ENCODE data around the gene CACNA1A.

Gene CACNA1A

DNA sequence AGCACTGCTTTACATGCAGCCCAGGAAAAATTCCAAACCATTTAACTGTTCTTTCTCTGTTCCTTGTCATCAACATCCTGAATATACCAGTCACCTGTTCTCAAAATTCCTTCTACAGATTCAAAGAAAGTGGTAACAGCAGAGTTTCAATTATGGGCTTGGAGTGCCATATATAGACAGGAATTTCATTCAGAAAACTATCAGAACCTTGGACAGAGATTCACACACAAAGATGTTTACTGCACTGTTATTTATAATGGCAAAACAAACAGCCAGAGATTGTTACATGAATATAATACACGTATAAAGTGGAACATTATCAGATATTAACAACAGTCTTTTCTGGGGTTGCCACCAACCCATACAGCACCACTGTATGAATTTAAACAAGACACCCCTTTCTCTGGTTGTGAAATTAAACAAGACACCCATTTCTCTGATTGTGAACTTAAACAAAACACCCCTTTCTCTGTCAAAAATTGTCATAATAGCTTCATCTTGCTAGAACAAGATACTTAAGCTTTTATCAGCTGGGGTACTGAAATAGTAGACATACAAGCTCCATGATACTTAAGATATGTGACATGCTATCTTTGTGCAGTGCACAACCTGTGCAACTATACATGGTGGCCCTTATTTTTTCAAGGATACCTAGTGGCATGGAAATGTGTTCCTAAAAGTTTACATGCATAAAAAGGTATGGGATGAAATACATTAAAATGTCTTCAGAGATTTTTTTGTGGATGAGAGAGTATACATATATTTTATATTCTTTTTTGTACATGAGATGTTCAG, 12.6 kb downstream of the CACNA1A start:
- no peak for DNase-seq

DNA sequence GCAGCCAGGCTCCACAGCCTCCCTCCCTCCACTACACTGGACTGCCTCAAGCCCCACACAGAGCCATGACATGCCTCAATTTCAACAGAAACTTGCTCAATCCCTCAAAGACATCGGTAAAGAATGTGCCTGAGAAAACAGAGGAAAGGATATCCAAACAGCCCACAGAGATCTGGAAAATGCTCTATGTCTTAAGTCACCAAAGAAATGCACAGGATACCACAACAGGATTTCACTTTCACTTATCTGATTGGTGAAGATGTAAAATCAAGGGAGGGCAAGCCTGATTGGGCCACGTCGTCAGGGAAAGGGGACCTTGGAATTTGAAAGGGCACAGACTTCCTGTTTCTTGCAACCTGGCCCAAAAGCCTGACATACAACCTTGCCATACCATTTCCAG, 14.2 kb downstream of the CACNA1A start:
- no peak for DNase-seq

DNA sequence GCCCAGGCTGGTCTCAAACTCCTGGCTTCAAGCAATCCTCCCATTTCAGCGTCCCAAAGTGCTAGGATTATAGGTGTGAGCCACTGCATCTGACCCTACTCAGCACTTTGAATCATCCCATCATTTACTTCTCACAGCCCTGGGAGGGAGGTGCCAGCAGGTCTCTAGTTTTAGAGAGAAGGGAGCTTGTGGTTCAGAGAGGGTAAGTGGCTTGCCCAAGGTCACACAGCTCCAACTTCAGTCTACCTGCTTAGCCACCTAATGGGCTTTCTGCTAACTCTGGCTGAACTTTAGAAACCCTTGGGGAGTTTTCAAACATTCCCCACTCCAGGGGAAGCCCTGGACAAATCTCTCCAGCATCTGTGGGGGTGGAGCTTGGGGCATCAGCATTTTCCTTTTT, 18.3 kb downstream of the CACNA1A start:
- no peak for DNase-seq

DNA sequence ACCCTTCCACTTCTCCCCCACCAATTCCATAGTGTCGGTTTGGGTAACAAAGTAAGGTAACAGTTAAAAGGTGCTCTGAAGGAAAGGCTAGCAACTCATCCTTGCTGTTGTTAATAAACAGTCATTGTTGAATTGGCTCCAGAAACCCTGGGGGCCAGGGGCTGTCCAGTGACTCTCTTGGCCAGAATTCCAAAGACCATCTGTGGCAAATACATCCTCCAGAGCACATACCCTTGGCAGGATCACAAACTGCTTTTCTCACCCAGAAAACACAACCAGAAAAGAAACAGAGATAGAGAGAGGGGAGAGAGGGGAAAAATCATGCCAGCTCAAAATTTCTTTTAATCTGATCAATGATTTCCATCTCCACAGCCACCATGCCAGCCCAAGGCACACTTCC, 22.1 kb downstream of the CACNA1A start:
- no peak for DNase-seq

DNA sequence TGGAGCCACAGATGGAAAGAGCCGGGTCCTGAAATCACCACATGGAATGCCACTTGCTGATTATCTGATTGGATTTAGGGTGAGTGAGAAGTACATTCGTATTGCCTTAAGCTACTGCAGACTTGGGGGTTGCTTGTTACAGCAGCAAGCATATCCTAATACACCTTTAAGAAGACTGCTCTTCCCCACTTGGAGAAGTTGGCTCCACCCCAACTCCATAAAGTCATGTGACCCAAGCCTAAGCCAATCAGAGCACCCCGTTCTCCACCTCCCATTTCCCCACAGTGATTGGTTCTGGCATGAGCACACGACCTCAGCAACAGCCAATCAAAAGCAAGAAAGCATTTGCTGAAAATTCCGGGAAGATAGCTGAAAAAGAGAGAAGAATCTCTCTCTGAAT, 23.1 kb downstream of the CACNA1A start:
- DNase-seq = no peak

DNA sequence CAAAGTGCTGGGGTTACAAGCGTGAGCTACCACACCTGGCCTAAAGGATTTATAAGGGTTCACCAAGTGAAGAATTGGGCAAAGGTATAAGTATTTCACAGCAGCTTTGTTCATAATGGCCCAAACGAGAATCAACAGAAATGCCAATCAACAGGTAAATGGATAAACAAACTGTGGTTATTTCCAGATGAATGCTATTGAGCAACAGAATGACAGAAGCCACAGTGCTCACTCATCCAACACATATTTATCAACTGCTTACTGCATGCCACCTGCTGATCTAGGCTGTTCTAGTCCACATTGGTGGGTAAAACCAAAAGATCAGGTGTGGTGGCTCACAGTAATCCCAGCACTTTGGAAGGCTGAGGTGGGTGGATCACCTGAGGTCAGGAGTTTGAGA, 27.7 kb downstream of the CACNA1A start:
- DNase-seq = no peak

DNA sequence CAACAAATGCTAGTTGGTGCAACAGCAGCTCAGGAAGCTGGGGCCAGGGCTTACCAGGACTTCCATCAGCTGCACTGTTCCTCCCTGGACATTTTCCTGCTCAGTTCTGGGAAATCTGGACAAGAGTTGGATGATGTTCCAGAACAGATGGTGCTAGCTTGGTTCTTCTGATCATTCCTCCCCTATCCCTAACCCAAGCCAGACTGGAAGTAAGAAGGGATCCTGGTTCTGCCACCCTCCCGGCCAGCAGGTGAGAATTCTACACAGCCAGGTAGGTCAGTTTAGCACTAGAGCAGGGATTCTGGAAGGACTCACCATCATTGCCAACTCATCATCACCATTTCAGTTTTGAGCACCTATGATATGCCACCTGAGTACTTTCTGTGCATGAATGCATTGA, 30.2 kb downstream of the CACNA1A start:
- no peak for DNase-seq

DNA sequence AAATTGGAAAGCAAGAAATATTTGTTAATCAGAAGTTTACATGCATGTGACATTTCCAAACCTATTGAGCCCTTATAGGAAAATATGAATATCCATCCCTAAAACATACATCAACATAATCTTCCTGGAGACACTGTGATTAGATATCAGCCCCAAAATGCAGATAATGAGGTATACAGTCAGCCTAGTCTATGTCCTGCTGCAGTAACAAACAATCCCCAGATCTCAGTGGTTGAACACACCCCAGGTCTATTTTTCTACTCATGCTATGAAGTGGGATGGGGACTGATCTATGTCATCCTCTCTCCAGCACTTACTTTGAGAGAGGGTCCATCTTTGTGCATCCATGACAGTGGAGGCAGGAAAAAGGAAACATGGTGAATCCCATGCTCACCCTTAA, 31.2 kb downstream of the CACNA1A start:
- DNase-seq = no peak

DNA sequence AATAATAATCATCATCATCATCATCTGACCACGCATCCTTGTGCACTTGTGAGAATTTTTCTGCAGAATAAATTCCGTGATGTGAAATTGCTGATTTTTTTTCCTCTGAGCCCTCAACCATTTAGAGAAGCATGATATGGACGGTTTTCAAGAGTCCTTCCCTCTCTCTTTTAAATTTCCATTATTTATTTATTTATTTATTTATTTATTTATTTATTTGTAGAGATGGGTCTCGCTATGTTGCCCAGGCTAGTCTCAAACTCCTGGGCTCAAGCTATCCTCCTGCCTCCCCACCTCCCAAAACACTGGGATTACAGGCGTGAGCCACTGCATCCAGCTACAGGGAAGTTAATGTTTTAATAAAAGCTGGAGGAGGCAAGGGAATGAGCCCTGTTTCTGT, 39.6 kb downstream of the CACNA1A start:
- no peak for DNase-seq

DNA sequence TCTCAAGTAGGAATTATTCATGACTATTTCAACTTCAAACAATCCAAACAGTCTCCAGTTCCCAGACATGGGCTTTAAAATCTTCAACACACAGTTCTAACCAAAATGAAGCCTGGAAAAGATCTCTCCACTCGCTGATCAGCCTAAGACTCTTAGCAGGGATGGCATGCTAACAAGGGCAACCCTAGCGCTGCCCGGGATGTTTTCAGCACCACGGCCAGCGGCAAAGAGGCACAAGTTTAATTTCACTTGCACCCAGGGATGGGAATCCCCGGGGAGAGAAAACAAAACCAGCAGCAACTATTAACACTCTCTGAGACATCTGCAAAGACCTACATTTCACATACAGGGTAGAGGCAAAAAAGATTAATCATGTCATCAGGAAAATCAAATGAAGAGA, 43.0 kb downstream of the CACNA1A start:
- peak in 2 of 51 donors; percentile 1 to 8 for DNase-seq

DNA sequence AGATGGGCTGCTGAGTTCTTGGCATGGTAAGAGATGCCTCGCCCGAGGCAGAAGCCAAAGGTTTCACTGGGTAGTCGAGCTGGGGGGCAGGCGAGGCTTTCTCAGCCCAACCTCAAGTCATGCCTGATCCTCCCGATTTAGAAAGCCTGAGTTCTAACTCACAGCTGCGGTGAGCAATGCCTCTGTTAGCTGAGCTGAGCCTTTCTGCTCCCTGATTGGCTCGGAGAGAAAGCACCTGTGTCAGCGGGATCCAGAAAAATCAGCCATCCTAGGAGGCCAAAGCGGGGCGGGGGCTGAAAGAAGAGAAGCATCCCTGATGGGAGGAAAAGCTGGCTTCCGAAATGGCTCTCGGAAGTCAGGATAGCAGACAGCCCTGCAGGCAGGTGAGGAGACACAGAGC, 44.7 kb downstream of the CACNA1A start:
- DNase-seq = peak in 11 of 51 donors; percentile 5 to 65 (median 12)

DNA sequence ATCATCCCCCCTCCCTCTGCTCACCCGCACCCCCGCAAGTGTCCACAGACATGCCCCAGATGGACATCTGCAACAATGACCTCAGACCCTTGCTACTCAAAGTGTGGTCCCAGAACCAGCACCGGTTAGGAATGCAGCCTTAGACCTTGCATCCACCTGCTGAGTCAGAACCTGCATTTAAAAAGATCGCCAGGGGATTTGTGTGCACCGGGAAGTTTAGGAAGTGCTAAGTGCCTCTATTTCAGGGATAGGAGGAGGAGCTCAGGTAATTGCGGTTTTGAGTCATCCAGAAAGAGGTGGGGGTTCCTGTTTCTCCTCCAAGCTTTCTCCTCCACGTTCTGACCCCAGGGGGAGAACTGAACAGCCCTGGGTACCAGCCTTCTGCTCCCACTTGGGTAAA, 46.2 kb downstream of the CACNA1A start:
- DNase-seq = peak in 2 of 51 donors; percentile 5 to 7

DNA sequence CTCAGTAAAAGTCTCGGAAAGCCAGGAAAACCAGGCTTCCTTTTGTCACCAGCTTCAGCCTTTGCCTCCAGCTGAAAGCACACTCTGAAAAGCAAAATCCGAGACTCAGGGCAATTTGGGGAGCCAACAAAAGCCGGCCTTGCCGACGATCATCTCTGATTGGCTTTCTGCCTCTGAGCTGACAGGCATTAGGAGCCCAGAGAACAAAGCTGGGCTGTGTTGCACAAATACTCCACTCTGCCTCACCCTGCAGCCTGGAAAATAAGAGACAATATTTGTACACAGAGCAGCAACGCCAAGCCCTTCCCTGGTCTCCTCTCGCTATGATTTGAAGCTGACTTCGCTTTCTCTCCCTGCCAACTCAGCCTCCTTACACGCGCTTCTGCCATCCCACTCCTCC, 46.9 kb downstream of the CACNA1A start:
- peak in 46 of 51 donors; percentile 6 to 75 (median 37) for DNase-seq

DNA sequence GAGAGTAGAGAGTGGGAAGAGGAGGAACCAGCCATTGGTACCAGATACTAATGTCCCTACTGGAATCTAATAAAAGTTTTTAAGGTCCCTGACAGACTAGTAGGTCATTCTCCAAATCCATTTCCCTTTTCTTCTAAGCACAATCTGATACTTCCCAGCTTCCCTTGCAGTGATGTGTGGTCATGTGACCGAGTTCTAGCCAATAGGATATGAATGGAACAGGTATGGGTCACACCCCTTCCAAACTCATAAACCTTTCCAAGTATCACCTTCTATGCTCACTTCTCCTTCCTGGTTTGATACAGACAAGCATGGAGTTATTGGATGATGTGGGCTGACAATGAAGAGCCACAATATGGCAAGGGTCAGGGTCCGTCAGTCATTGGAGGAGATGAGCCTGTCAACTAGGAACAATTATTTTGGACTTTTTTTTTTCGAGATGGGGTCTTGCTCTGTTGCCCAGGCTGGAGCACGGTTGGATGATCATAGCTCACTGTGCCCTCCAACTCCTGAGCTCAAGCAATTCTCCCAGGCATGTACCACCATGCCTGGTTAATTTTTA, 54.8 kb downstream of the CACNA1A start:
- DNase-seq = no peak

DNA sequence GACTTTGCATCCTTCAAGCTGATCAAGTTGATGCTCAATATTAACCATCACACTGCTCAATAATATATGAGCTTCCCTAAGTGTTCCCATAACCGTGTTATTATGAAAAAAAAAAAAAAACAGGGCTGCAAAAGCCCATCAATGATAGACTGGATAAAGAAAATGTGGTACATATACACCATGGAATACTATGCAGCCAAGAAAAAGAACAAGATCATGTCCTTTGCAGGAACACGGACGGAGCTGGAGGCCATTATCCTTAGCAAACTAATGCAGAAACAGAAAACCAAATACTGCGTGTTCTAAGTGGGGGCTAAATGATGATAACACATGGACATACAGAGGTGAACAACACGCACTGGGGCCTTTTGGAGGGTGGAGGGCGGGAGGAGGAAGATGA, 58.3 kb downstream of the CACNA1A start:
- no peak for DNase-seq

DNA sequence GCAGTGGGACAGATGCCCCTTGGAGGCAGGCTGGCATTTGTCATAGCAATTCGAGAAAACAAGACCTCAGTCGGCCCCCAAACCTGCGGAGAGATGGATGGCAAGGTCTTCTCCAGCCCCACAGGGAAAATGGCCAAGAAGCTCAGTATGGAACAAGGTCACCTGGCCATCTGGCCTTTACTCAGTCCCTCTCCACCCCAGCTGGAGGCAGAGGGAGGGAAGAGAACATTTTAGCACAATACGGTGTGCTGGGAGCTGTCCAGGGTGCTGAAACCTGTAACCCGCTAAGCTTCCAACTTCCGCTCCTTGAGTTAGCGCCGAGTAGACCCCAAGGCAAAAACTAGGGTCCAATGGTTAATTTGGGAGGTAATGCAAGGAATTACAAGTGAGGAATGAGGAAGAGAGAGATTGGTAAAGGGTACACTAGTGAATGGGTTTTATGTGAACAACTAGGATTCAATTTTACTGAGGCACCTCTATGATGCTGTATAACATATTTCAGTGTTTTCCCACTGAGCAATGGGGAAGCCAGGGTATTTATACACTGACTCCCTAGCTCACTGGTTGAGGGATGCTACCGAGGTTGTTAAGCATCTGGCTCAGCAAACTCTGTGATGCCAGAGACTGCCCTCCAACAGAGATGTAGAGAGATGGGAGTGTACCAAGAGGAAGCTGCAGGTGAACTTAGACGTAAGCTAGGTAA, 64.3 kb downstream of the CACNA1A start:
- DNase-seq = peak in 8 of 51 donors; percentile 2 to 36 (median 17)

DNA sequence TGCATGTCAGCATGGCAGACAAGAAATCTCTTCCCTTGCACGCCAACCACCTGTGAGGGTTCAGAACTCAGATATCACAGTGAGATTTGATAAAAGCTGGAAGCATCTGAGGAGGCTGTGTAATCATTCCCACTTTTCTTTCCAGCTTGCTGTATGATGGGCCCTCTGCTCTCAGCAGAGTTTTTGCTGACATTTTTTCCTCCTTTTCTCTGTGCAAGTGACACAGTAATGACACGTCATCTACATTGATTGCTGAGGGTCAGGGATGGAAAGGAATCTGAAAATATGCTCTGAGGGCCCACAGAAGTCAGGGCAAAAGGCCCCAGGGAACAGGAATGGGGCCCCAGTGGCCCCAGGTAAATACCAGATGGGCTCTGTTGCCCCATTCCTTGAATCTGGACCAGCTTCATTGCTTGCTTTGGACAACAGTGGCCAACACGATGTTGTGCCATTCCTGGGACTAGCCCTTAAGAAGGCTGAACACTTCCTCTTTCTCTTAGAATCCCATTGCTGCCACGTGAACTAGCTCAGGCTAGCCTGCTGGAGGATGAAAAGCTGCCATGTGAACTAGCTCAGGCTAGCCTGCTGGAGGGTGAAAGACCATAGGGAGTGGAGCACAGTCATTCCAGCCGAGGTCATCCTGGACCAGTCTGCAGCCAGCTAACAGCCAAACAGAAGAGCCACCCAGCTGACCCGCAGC, 68.2 kb downstream of the CACNA1A start:
- no peak for DNase-seq

DNA sequence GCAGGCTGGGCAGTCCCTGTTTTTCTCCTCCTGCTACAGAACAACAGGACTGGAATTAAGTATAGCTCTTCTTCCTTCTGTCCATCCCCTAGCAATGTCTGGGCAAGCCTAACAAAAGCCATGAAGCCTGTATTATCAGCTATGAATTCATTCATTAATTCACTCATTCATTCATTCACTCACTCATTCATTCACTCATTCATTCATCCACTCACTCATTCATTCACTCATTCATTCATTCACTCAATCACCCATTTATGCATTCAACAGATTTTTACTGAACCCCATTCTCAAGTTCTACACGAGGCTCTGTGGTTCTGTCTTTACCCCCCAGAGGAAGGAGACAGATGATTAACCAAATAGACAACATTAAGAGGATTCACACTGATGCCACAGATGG, 69.9 kb downstream of the CACNA1A start:
- DNase-seq = no peak

DNA sequence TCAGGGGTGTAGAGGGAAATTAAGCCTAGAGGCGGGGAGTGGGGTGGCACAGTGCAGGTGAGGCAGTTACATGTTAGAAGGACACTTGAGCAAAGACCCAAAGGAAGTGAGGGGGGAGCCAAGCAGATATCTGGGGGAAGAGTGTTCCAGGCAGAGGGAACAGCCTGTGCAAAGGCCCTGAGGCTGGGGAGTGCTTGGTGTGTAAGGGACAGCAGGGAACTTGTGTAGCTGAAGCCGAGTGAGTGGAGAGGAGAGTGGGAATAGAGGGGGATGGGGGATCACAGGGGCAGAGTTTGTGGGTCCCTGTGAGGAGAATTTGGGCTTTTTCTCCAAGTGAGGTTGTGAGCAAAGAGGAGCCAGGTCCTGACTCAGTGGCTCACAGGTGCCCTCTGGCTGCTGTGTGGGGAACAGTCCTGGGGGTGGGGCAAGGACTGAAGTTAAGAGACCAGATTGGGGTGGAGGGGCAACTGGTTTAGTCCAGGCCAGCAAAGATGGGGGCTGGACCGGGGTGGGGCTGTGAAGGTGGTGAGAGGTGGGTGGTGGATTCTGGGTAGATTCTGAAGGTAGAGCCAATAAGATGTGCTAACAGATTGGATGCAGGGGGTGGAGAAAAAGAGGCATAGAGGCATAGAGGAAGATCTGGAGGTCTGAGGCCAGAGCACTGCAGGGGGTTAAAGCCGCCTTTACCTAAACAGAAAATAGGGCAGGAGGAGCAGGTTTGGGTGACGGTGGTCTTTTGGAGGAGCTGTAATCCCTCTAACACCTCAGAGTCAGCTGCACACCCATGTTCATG, 75.3 kb downstream of the CACNA1A start:
- DNase-seq = peak in 17 of 51 donors; percentile 1 to 28 (median 7)

DNA sequence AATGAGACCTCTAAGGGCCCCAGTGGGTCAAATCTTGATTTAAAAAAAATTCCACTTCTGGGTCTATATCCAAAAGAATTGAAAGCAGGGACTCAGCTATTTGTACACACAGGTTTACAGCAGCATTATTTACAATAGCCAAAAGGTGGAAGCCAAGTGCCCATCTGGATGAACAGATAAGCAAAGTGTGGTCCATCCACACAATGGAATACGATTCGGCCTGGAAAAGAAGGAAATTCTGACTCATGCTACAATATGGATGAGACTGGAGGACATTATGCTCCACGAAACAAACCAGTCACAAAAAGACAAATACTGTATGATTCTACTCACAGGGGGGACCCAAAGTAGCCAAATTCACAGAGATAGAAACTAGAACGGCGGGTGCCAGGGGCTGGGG, 76.7 kb downstream of the CACNA1A start:
- no peak for DNase-seq

DNA sequence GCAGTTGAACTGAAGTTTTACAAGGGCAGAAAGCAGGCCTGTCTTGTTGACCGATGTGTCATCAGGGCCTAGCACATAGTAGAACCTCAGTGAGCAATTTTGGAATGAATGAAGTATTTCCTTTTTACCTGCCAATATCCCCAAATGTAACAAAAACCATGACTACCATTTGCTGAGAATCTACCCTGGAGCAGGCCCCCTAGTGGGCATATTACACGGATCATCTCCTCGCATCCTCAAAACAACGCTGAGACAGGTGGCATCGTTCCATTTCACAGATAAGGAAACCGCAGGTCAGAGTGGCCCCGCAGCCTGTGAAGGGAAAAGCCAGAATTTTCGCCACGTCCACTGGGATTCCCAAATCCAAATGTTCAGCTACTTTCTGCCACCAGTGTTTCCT, 77.9 kb downstream of the CACNA1A start:
- DNase-seq = peak in 2 of 51 donors; percentile 5 to 6

Measured in hypothalamus (tissue), 51 donors.